ENCODE data around the gene E2F2. TPM values are rescaled to one million over a fixed set of nuclear protein-coding genes. Genes with fewer than 3 reads are reported as not detected.

E2F2 gene
- total RNA-seq, 1 experiment from 2014 or later, result 0.89 TPM

- Mint-ChIP-seq H3K4me1 (ENCODE audit: insufficient read depth, unreplicated experiment) (no peaks in the 10 kb centered on the region), H3K27ac (ENCODE audit: low read depth, unreplicated experiment) (no peak overlapping the region), H3K9me3 (ENCODE audit: unreplicated experiment) (no peaks in the 10 kb centered on the region), H3K36me3 (ENCODE audit: insufficient read depth, unreplicated experiment) (no peaks in the 10 kb centered on the region), H3K4me3 (ENCODE audit: unreplicated experiment) (no peak overlapping the region), H3K27me3 (ENCODE audit: insufficient read depth, unreplicated experiment) (peaks cover 18% of the 10 kb centered on the region)
- no peak for DNase-seq (ENCODE audit: unreplicated experiment)
- ChIA-PET CTCF (interaction anchor here (10.9 kb wide), 1 partner anchor 47 kb away, joined by 178 read pairs; no protein-coding TSS in a partner anchor), POLR2A (no interaction called here)
- BruUV-seq (replicated peaks), result no TSS peak
- intact Hi-C loops (cut with micrococcal nuclease), result no loop called here
- TF ChIP-seq CTCF (IDR thresholded peaks at IDR 0.05; ENCODE audit: unreplicated experiment), result no peak
These were observed 38.8 kb downstream of the E2F2 start for GRCh38 chr1:23492132-23492720.

- H3K27me3 Mint-ChIP-seq (ENCODE audit: insufficient read depth, unreplicated experiment), result peaks cover 18% of the 10 kb centered on the region
- no TSS peak for BruUV-seq (replicated peaks)
- H3K36me3 Mint-ChIP-seq (ENCODE audit: insufficient read depth, unreplicated experiment), result no peaks in the 10 kb centered on the region
- H3K27ac Mint-ChIP-seq (ENCODE audit: low read depth, unreplicated experiment), result no peak overlapping the region
- H3K4me1 Mint-ChIP-seq (ENCODE audit: insufficient read depth, unreplicated experiment), result no peaks in the 10 kb centered on the region
- intact Hi-C loops (cut with micrococcal nuclease), result no loop called here
- H3K9me3 Mint-ChIP-seq (ENCODE audit: unreplicated experiment), result no peaks in the 10 kb centered on the region
- no peak for TF ChIP-seq CTCF (IDR thresholded peaks at IDR 0.05; ENCODE audit: unreplicated experiment)
- ChIA-PET POLR2A (no interaction called here), CTCF (interaction anchor here (0.6 to 1.7 kb wide), 2 partner anchors 8 to 113 kb away, joined by 3 to 11 read pairs; no protein-coding TSS in a partner anchor)
- H3K4me3 Mint-ChIP-seq (ENCODE audit: unreplicated experiment), result no peak overlapping the region
- DNase-seq (ENCODE audit: unreplicated experiment), result no peak
These were observed 41.2 kb downstream of the E2F2 start for GRCh38 chr1:23489842-23490241.

GRCh38 chr1:23485002-23485332 is 46.1 kb downstream of the E2F2 start:
- intact Hi-C loops (cut with micrococcal nuclease), result no loop called here
- H3K36me3 Mint-ChIP-seq (ENCODE audit: insufficient read depth, unreplicated experiment), result no peaks in the 10 kb centered on the region
- BruUV-seq (replicated peaks), result no TSS peak
- no peaks in the 10 kb centered on the region for H3K27me3 Mint-ChIP-seq (ENCODE audit: insufficient read depth, unreplicated experiment)
- CTCF ChIA-PET, result interaction anchor here (0.7 to 5.7 kb wide), 4 partner anchors 12 to 360 kb away, joined by 3 to 46 read pairs (median 3); no protein-coding TSS in a partner anchor
- peak overlapping the region; percentile 76 for H3K4me3 Mint-ChIP-seq (ENCODE audit: unreplicated experiment)
- no peak overlapping the region for H3K27ac Mint-ChIP-seq (ENCODE audit: low read depth, unreplicated experiment)
- no peaks in the 10 kb centered on the region for H3K9me3 Mint-ChIP-seq (ENCODE audit: unreplicated experiment)
- POLR2A ChIA-PET, result interaction anchor here (0.7 to 2.9 kb wide), 10 partner anchors 10 to 207 kb away, joined by 3 to 14 read pairs (median 4); partner anchors contain the start of gene RPL11
- no peak for DNase-seq (ENCODE audit: unreplicated experiment)
- no peak for TF ChIP-seq CTCF (IDR thresholded peaks at IDR 0.05; ENCODE audit: unreplicated experiment)
- peaks cover 14% of the 10 kb centered on the region for H3K4me1 Mint-ChIP-seq (ENCODE audit: insufficient read depth, unreplicated experiment)

- POLR2A ChIA-PET, result interaction anchor here (0.5 to 2.9 kb wide), 15 partner anchors 9 to 413 kb away, joined by 3 to 14 read pairs (median 4); partner anchors contain the start of genes HNRNPR and RPL11
- Mint-ChIP-seq H3K27me3 (ENCODE audit: insufficient read depth, unreplicated experiment) (no peaks in the 10 kb centered on the region), H3K36me3 (ENCODE audit: insufficient read depth, unreplicated experiment) (no peaks in the 10 kb centered on the region), H3K9me3 (ENCODE audit: unreplicated experiment) (no peaks in the 10 kb centered on the region), H3K4me3 (ENCODE audit: unreplicated experiment) (peak overlapping the region; percentile 76), H3K27ac (ENCODE audit: low read depth, unreplicated experiment) (no peak overlapping the region), H3K4me1 (ENCODE audit: insufficient read depth, unreplicated experiment) (peaks cover 15% of the 10 kb centered on the region)
- BruUV-seq (replicated peaks), result no TSS peak
- TF ChIP-seq CTCF (IDR thresholded peaks at IDR 0.05; ENCODE audit: unreplicated experiment), result no peak
- intact Hi-C loops (cut with micrococcal nuclease), result no loop called here
- DNase-seq (ENCODE audit: unreplicated experiment), result peak; percentile 90
- CTCF ChIA-PET, result interaction anchor here (0.7 to 5.7 kb wide), 5 partner anchors 12 to 359 kb away, joined by 3 to 46 read pairs (median 3); no protein-coding TSS in a partner anchor
These were observed 46.6 kb downstream of the E2F2 start for GRCh38 chr1:23484253-23485001.

Measured in MCF 10A (cell line).